DND-41 (cell line): ENCODE measurements around the gene TNFRSF8.

Experiments used
- ATAC-seq: fragments of 200-7000 bp; cut with Tn5 transposase; 3 replicates; pipeline ENCODE4 v1.9.1; 2021; ENCODE audit warnings: low read depth; ENCODE audit not compliant: insufficient read depth
- DNase-seq: peaks from one replicate; pipeline ENCODE4 v3.0.0-alpha.2; 2020
- H2AFZ ChIP-seq: 2 replicates; pipeline ENCODE4 v1.6.0; 2012; ENCODE audit warnings: low read depth, low read length
- H3K27ac ChIP-seq: 2 replicates; pipeline ENCODE4 v1.5.1; 2012; ENCODE audit warnings: low read length, inconsistent platforms
- H3K27me3 ChIP-seq: fragments of 200-600 bp; sonication (generic); 2 replicates; pipeline ENCODE4 v1.6.0; 2012; ENCODE audit warnings: low read length, mild to moderate bottlenecking, inconsistent platforms; ENCODE audit not compliant: insufficient read depth, poor library complexity
- H3K36me3 ChIP-seq: 2 replicates; pipeline ENCODE4 v1.5.1; 2012; ENCODE audit warnings: low read length, inconsistent platforms; ENCODE audit not compliant: insufficient read depth
- H3K4me1 ChIP-seq: 2 replicates; pipeline ENCODE4 v1.5.1; 2012; ENCODE audit warnings: mild to moderate bottlenecking, low read length; ENCODE audit not compliant: insufficient read depth
- H3K4me2 ChIP-seq: 2 replicates; pipeline ENCODE4 v1.6.0; 2012; ENCODE audit warnings: mild to moderate bottlenecking, moderate library complexity, low read length, inconsistent platforms; ENCODE audit not compliant: insufficient read depth
- H3K4me3 ChIP-seq, 2 experiments: fragments of 200-600 bp in 1 of 2; shearing (Covaris generic) in 1 of 2; 2 replicates each; pipeline ENCODE4 v1.5.1; 2012 to 2016; ENCODE audit warnings: inconsistent platforms in 2 of 2, low read length in 2 of 2, mild to moderate bottlenecking in 2 of 2, low read depth in 1 of 2, moderate library complexity in 1 of 2
- H3K79me2 ChIP-seq: 2 replicates; pipeline ENCODE4 v1.6.0; 2012; ENCODE audit warnings: low read length, inconsistent platforms; ENCODE audit not compliant: insufficient read depth
- H3K9ac ChIP-seq: 2 replicates; pipeline ENCODE4 v1.6.0; 2012; ENCODE audit warnings: low read depth, mild to moderate bottlenecking, inconsistent platforms, low read length, moderate library complexity
- H3K9me3 ChIP-seq: 2 replicates; pipeline ENCODE4 v1.5.1; 2012; ENCODE audit warnings: low read length, moderate library complexity, mild to moderate bottlenecking, inconsistent platforms; ENCODE audit not compliant: insufficient read depth, severe bottlenecking
- H4K20me1 ChIP-seq: 2 replicates; pipeline ENCODE4 v1.6.0; 2012; ENCODE audit warnings: low read length; ENCODE audit not compliant: insufficient read depth
- CTCF ChIP-seq: IDR thresholded peaks from 2 replicates; pipeline ENCODE4 v1.5.1; 2012; ENCODE audit warnings: borderline replicate concordance, low read length, moderate library complexity, mild to moderate bottlenecking; ENCODE audit not compliant: poor library complexity, severe bottlenecking; ENCODE audit errors: extremely low read depth
- EZH2 ChIP-seq: IDR thresholded peaks from 3 replicates; pipeline ENCODE4 v1.6.1; 2012; ENCODE audit warnings: borderline replicate concordance, low read depth, mild to moderate bottlenecking, moderate library complexity, low read length, inconsistent platforms; ENCODE audit not compliant: severe bottlenecking

Gene TNFRSF8

DNA sequence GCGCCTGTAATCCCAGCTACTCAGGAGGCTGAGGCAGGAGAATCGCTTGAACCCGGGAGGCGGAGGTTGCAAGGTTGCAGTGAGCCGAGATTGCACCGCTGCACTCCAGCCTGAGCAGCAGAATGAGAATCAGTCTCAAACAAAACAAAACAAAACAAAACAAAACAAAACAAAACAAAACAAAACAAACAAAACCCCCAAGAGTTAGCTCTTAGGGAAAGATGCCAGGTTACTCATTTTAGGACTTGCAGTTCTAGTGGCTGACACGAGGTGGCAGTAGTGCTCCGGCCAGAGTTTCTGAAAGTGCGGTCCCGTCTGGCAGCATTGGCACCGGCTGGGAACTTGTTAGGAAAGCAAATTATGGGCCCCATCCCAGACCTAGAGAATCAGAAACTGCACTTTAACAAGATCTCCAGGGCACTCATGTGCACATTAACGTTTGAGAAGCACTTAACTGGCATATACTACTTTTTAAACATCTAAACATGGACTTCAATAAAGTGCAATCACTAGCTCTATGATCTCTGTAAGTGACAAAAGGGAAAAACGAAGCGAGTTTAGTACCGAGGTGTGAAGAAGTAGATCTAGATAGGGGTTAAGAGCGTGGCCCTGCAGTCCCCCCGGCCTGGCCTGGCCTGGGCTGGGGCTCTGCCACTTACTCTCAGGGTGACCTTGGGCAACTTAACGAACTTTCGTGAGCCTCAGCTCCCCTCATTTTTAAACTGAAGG lies 61.8 kb downstream of the TNFRSF8 start:
- Histone ChIP-seq H3K4me2 (no peak overlapping the region), H3K36me3 (no peaks in the 10 kb centered on the region), H3K9me3 (no peaks in the 10 kb centered on the region), H4K20me1 (0 out of 2 replicates have a peak, but pooled peaks cover 2% of the 10 kb centered on the region), H3K27me3 (peaks cover 3% of the 10 kb centered on the region), H3K4me3 (no peak overlapping the region), H3K27ac (no peak overlapping the region), H3K79me2 (no peaks in the 10 kb centered on the region), H3K4me1 (no peaks in the 10 kb centered on the region), H2AFZ (no peak overlapping the region), H3K9ac (no peak overlapping the region)
- peak; percentile 67 for ATAC-seq
- TF ChIP-seq EZH2 (no peak), CTCF (peak; percentile 94)
- DNase-seq: peak; percentile 71

DNA sequence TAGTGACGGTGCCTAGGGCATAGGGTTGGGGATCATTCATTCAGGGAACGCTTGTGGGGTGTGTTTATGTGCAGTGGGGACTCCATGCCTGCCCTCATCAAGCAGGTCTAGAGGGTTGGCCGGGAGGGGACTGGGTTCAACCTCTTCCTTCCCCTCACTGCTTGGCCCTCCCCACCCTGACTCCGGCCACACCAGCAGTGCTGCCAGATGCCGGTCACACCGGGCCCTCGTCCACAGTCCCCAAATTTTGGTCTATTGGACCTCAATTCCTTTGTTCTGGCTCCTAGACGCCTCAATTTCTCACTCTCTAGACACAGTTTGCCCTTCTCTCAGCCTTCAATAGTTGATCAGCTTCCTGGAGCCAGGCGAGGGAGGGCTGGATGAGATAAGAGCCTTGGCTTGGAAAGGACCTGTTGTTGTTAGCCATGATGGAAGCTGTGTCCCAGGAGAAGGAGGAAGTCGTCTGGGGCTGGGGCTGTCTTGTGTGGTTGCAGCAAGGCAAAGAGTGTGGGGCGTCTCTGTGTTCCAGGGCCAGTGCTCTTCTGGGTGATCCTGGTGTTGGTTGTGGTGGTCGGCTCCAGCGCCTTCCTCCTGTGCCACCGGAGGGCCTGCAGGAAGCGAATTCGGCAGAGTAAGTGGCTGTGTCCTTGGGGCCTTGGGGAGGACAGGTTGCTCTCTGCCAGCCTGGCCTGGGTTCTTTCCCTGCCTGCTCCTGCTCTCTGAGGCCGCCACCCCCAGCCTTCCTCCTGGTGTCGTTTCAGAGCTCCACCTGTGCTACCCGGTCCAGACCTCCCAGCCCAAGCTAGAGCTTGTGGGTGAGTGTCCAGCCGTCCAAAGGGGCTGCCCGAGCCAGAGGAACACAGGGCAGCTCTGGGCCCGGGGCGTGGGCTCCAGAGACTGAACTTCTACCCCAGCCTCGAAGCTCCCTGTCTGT lies 62.6 kb downstream of the TNFRSF8 start:
- DNase-seq (no peak), ATAC-seq (no peak)
- TF ChIP-seq EZH2: no peak
- no peak for TF ChIP-seq CTCF
- no peaks in the 10 kb centered on the region for H3K79me2 ChIP-seq
- no peak overlapping the region for H3K4me3 ChIP-seq
- H3K9me3 ChIP-seq: no peaks in the 10 kb centered on the region
- 0 out of 2 replicates have a peak, but pooled peaks cover 2% of the 10 kb centered on the region for H4K20me1 ChIP-seq
- no peak overlapping the region for H2AFZ ChIP-seq
- H3K27ac ChIP-seq: no peak overlapping the region
- no peak overlapping the region for H3K9ac ChIP-seq
- peaks cover 1% of the 10 kb centered on the region for H3K27me3 ChIP-seq
- H3K36me3 ChIP-seq: no peaks in the 10 kb centered on the region
- H3K4me1 ChIP-seq: no peaks in the 10 kb centered on the region
- no peak overlapping the region for H3K4me2 ChIP-seq

- H2AFZ ChIP-seq: no peak overlapping the region
- no peak overlapping the region for H3K27ac ChIP-seq
- TF ChIP-seq CTCF: no peak
- no peak for TF ChIP-seq EZH2
- no peak overlapping the region for H3K4me3 ChIP-seq
- H3K27me3 ChIP-seq: no peaks in the 10 kb centered on the region
- DNase-seq (no peak), ATAC-seq (no peak)
- no peaks in the 10 kb centered on the region for H3K36me3 ChIP-seq
- no peak overlapping the region for H3K4me2 ChIP-seq
- H3K79me2 ChIP-seq: no peaks in the 10 kb centered on the region
- H3K4me1 ChIP-seq: no peaks in the 10 kb centered on the region
- H3K9me3 ChIP-seq: no peaks in the 10 kb centered on the region
- 0 out of 2 replicates have a peak, but pooled peaks cover 2% of the 10 kb centered on the region for H4K20me1 ChIP-seq
- no peak overlapping the region for H3K9ac ChIP-seq
These were observed 63.7 kb downstream of the TNFRSF8 start for GRCh38 chr1:12126781-12127180.
